ENCODE measurements around the gene GPR34. TPM values are rescaled to one million over a fixed set of nuclear protein-coding genes. Genes with fewer than 3 reads are reported as not detected.
A peak's percentile ranks its signal among the peaks of the same experiment; 100 is the strongest.

Gene GPR34
- total and polyA plus RNA-seq, 12 donors: 2.7 to 53.3 (median 20.9) TPM

DNA sequence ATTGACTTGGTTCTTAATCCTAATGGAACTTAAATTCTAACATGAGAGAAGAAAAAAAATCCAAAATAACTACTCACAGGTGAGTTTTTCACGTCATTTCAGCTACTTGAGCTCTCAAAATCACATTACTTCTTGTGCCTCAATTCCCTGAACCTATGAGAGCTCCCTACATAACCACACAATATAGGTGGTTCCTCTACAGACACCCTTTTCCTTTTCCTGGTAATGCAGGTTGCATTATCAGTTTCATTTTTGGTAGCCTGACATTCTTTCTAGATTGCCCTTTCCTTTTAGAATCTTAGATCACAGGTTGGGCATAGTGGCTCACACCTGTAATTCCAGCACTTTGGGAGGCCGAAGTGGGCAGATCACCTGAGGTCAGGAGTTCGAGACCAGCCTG lies 4.3 kb downstream of the GPR34 start:
- WGBS, 4 donors: 74 to 91% (median 89%) methylated on average over 1 to 3 of the region's 3 CpGs
- peak overlapping the region in 1 of 5 donors; percentile 23 for H3K27ac ChIP-seq
- H3K9me3 ChIP-seq (replicated peaks in 1 of 3): no peaks in the 10 kb centered on the region
- no peak for DNase-seq
- TF ChIP-seq, protein P1, sequence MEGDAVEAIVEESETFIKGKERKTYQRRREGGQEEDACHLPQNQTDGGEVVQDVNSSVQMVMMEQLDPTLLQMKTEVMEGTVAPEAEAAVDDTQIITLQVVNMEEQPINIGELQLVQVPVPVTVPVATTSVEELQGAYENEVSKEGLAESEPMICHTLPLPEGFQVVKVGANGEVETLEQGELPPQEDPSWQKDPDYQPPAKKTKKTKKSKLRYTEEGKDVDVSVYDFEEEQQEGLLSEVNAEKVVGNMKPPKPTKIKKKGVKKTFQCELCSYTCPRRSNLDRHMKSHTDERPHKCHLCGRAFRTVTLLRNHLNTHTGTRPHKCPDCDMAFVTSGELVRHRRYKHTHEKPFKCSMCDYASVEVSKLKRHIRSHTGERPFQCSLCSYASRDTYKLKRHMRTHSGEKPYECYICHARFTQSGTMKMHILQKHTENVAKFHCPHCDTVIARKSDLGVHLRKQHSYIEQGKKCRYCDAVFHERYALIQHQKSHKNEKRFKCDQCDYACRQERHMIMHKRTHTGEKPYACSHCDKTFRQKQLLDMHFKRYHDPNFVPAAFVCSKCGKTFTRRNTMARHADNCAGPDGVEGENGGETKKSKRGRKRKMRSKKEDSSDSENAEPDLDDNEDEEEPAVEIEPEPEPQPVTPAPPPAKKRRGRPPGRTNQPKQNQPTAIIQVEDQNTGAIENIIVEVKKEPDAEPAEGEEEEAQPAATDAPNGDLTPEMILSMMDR (IDR thresholded peaks at IDR 0.05): no peak
- TF ChIP-seq POLR2A (IDR thresholded peaks at IDR 0.05): no peak
- H3K4me3 ChIP-seq: no peak overlapping the region
- H3K27me3 ChIP-seq: no peaks in the 10 kb centered on the region
- no peaks in the 10 kb centered on the region for H3K36me3 ChIP-seq (replicated peaks in 1 of 2)
- intact Hi-C loops (cut with DNase I): no loop called here
- peaks cover 0 to 4% of the 10 kb centered on the region in 2 donors for H3K4me1 ChIP-seq (replicated peaks in 1 of 2)

GRCh38 chrX:41695426-41695825 lies 6.7 kb downstream of the GPR34 start:
- H3K27me3 ChIP-seq: no peaks in the 10 kb centered on the region
- no peak for DNase-seq
- intact Hi-C loops (cut with DNase I): no loop called here

DNA sequence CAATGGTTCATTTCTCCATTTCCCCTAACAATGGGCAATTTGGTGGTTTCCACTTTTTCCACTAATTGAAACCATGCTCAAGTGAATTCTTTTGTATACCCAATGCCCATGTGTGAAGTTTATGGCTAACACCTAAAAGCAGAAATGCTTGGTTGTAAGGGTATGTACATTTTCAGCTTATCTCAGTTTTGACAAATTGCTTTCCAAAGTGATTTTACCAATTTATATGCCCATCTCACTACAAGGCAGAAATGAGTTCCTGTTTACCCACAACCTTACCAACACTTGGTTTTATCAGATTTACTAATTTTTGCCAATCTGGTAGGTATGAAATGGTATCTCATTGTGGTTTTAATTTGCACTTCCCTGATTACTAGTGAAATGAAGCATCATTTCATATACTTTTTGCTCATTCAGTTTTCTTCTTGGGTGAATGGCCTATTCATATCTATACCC lies 14.8 kb downstream of the GPR34 start:
- intact Hi-C loops (cut with DNase I): no loop called here
- Histone ChIP-seq H3K36me3 (replicated peaks in 1 of 2) (no peaks in the 10 kb centered on the region), H3K27me3 (peaks cover 3% of the 10 kb centered on the region), H3K4me3 (no peak overlapping the region), H3K9me3 (replicated peaks in 1 of 3) (no peaks in the 10 kb centered on the region), H3K27ac (no peak overlapping the region), H3K4me1 (replicated peaks in 1 of 2) (peaks cover 0 to 4% of the 10 kb centered on the region in 2 donors)
- DNase-seq: no peak
- TF ChIP-seq, protein P1 (IDR thresholded peaks at IDR 0.05): no peak

More at GRCh38 chrX:41695426-41695825, 6.7 kb downstream of the GPR34 start:
- H3K36me3 ChIP-seq (replicated peaks in 1 of 2): no peaks in the 10 kb centered on the region
- no peaks in the 10 kb centered on the region for H3K9me3 ChIP-seq (replicated peaks in 1 of 3)
- no peak overlapping the region for H3K27ac ChIP-seq
- H3K4me3 ChIP-seq: no peak overlapping the region
- 71 to 86% (median 77%) methylated on average over 7 of the region's 7 CpGs for WGBS, 4 donors
- TF ChIP-seq, protein P1 (IDR thresholded peaks at IDR 0.05): no peak
- no peak for TF ChIP-seq POLR2A (IDR thresholded peaks at IDR 0.05)
- H3K4me1 ChIP-seq (replicated peaks in 1 of 2): peaks cover 0 to 4% of the 10 kb centered on the region in 2 donors

DNA sequence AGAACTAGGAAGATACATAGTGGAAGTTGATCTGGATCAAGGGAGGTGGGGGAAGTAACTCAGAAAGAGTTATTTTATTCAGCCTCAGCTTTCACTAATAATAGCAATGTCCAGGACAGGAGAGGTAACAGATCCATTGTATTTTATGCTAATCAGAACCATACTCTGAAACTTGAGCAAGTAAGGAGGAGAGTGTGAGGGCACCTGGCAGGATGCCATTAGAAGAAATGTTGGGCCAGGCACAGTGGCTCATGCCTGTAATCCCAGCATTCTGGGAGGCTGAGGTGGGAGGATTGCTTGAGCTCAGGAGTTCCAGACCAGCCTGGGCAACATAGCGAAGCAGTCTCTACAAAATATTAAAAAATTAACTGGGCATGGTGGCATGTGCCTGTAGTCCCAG lies 16.3 kb downstream of the GPR34 start:
- WGBS, 4 donors: 71 to 100% (median 89%) methylated on average over 1 of the region's 1 CpG; no CpG with 5 or more reads in 1 of the 4 donors
- Histone ChIP-seq H3K9me3 (replicated peaks in 1 of 3) (no peaks in the 10 kb centered on the region), H3K4me1 (replicated peaks in 1 of 2) (peaks cover 0 to 4% of the 10 kb centered on the region in 2 donors), H3K27ac (peak overlapping the region in 1 of 5 donors; percentile 57), H3K36me3 (replicated peaks in 1 of 2) (no peaks in the 10 kb centered on the region), H3K4me3 (no peak overlapping the region), H3K27me3 (peaks cover 3% of the 10 kb centered on the region)
- TF ChIP-seq POLR2A (IDR thresholded peaks at IDR 0.05): no peak
- TF ChIP-seq, protein P1 (IDR thresholded peaks at IDR 0.05): no peak
- DNase-seq: no peak
- intact Hi-C loops (cut with DNase I): no loop called here
